Measurements from ENCODE around the gene PHAF1. TPM values are rescaled to one million over a fixed set of nuclear protein-coding genes. Genes with fewer than 3 reads are reported as not detected.

Gene PHAF1
- total RNA-seq, 1 donor from 2014 or later, result 29.1 TPM

DNA sequence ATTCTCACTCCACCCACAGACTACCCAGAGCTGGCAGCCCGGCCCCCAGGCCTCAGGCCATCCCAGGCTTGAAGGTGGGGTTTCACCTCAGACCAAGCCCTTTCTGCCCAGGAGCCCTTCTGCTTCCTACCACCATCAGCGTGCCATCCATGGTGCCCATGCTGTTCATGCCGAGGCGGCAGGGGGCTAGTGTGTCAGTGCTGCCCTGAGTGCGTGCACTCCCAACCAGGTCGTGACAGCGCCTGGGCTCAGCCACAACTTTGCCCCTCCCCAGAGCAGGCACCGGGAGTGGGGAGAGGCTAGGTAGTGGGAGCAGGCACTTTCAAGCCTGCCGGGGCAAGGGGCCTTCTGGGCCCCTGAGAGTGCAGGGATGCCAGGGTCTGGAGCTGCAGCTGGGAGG, 32.6 kb downstream of the PHAF1 start:
- no peak overlapping the region for H2AFZ ChIP-seq (replicated peaks)
- no peaks in the 10 kb centered on the region for H3K9me3 ChIP-seq (ENCODE audit: low read depth)
- no peak for DNase-seq (ENCODE audit: low spot score)
- no peaks in the 10 kb centered on the region for H4K20me1 ChIP-seq (ENCODE audit: low read depth)
- Mint-ChIP-seq H3K27me3 (ENCODE audit: insufficient read depth, low read depth) (peaks cover 2% of the 10 kb centered on the region), H3K4me1 (no peaks in the 10 kb centered on the region), H3K27ac (no peak overlapping the region), H3K36me3 (peaks cover 31% of the 10 kb centered on the region), H3K4me3 (no peak overlapping the region), H3K9me3 (no peaks in the 10 kb centered on the region)
- no peaks in the 10 kb centered on the region for H3K27me3 ChIP-seq
- TF ChIP-seq, protein P1, sequence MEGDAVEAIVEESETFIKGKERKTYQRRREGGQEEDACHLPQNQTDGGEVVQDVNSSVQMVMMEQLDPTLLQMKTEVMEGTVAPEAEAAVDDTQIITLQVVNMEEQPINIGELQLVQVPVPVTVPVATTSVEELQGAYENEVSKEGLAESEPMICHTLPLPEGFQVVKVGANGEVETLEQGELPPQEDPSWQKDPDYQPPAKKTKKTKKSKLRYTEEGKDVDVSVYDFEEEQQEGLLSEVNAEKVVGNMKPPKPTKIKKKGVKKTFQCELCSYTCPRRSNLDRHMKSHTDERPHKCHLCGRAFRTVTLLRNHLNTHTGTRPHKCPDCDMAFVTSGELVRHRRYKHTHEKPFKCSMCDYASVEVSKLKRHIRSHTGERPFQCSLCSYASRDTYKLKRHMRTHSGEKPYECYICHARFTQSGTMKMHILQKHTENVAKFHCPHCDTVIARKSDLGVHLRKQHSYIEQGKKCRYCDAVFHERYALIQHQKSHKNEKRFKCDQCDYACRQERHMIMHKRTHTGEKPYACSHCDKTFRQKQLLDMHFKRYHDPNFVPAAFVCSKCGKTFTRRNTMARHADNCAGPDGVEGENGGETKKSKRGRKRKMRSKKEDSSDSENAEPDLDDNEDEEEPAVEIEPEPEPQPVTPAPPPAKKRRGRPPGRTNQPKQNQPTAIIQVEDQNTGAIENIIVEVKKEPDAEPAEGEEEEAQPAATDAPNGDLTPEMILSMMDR (IDR thresholded peaks at IDR 0.05), result no peak
- TF ChIP-seq EZH2phosphoT487 (IDR thresholded peaks at IDR 0.05) (no peak), EZH2 (IDR thresholded peaks at IDR 0.05) (no peak)
- no peaks in the 10 kb centered on the region for H3K36me3 ChIP-seq
- no peak overlapping the region for H3K4me3 ChIP-seq
- H3K27ac ChIP-seq, result no peak overlapping the region
- no peaks in the 10 kb centered on the region for H3K79me2 ChIP-seq (ENCODE audit: low read depth)
- H3K9ac ChIP-seq, result no peak overlapping the region
- no peak overlapping the region for H3K4me2 ChIP-seq
- H3F3A ChIP-seq (ENCODE audit: low read depth), result no peaks in the 10 kb centered on the region
- no peaks in the 10 kb centered on the region for H3K4me1 ChIP-seq

DNA sequence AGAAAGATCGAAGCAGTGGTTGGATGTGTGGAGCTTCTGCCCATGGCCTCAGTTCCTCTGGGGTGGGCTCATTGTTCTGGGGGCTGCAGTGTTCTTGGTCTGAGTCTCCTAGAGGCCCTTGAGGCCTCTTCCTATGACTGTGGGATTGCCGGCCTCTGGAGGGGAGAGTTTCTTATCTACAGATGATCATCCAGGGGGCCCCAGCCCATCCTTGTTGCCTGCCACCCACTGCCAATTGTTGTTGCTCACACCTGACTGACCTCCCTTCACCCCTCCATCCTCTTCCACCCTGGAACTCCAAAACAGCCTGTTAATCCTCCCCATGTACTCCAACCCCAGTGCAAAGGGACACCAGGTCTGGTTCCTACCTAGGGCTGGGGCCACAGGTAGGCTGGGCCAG, 35.2 kb downstream of the PHAF1 start:
- H3K9me3 ChIP-seq (ENCODE audit: low read depth), result no peaks in the 10 kb centered on the region
- H3K79me2 ChIP-seq (ENCODE audit: low read depth), result no peaks in the 10 kb centered on the region
- no peak overlapping the region for H3K4me2 ChIP-seq
- TF ChIP-seq EZH2 (IDR thresholded peaks at IDR 0.05) (no peak), EZH2phosphoT487 (IDR thresholded peaks at IDR 0.05) (no peak)
- TF ChIP-seq, protein P1 (IDR thresholded peaks at IDR 0.05), result no peak
- no peaks in the 10 kb centered on the region for H3K4me1 Mint-ChIP-seq
- H3K9me3 Mint-ChIP-seq, result peaks cover 2% of the 10 kb centered on the region
- H3K36me3 Mint-ChIP-seq, result peaks cover 33% of the 10 kb centered on the region
- H3K27me3 ChIP-seq, result peaks cover 9% of the 10 kb centered on the region
- peaks cover 14% of the 10 kb centered on the region for H3K27me3 Mint-ChIP-seq (ENCODE audit: insufficient read depth, low read depth)
- no peak overlapping the region for H3K4me3 Mint-ChIP-seq
- H3K27ac Mint-ChIP-seq, result no peak overlapping the region
- H3F3A ChIP-seq (ENCODE audit: low read depth), result peaks cover 14% of the 10 kb centered on the region
- no peak for DNase-seq (ENCODE audit: low spot score)
- H3K9ac ChIP-seq, result no peak overlapping the region
- H3K27ac ChIP-seq, result no peak overlapping the region
- no peaks in the 10 kb centered on the region for H3K36me3 ChIP-seq
- H3K4me1 ChIP-seq, result no peaks in the 10 kb centered on the region
- H4K20me1 ChIP-seq (ENCODE audit: low read depth), result peaks cover 5% of the 10 kb centered on the region
- H3K4me3 ChIP-seq, result no peak overlapping the region
- no peak overlapping the region for H2AFZ ChIP-seq (replicated peaks)

DNA sequence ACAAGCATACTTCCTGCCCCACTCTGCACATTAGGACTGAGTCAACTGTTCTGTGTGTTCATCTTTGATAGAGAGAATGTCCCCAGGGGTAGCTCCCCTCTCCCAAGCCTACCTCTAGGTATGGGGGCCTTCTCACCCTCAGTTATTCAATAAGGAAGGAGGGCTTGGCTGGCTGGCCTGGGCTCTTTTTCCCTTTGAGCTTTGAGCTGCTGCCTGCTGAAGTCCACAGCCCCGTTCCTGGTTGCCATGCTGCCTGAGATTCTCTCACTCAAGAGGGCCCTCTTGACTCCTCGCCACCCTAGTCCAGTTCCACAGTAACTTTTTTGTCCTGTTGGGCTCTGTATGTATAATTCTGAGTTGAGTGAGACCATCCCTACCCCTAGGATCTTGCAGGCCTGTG, 36.0 kb downstream of the PHAF1 start:
- Histone ChIP-seq H3K9me3 (ENCODE audit: low read depth) (no peaks in the 10 kb centered on the region), H3K27me3 (peaks cover 17% of the 10 kb centered on the region), H3F3A (ENCODE audit: low read depth) (peaks cover 19% of the 10 kb centered on the region), H4K20me1 (ENCODE audit: low read depth) (peaks cover 5% of the 10 kb centered on the region), H2AFZ (replicated peaks) (no peak overlapping the region), H3K4me3 (no peak overlapping the region), H3K36me3 (no peaks in the 10 kb centered on the region), H3K4me2 (no peak overlapping the region), H3K79me2 (ENCODE audit: low read depth) (no peaks in the 10 kb centered on the region), H3K4me1 (no peaks in the 10 kb centered on the region), H3K9ac (no peak overlapping the region), H3K27ac (no peak overlapping the region)
- H3K27ac Mint-ChIP-seq, result no peak overlapping the region
- peaks cover 2% of the 10 kb centered on the region for H3K9me3 Mint-ChIP-seq
- no peak overlapping the region for H3K4me3 Mint-ChIP-seq
- H3K36me3 Mint-ChIP-seq, result peaks cover 25% of the 10 kb centered on the region
- H3K27me3 Mint-ChIP-seq (ENCODE audit: insufficient read depth, low read depth), result peaks cover 14% of the 10 kb centered on the region
- no peaks in the 10 kb centered on the region for H3K4me1 Mint-ChIP-seq
- no peak for DNase-seq (ENCODE audit: low spot score)
- TF ChIP-seq EZH2 (IDR thresholded peaks at IDR 0.05) (no peak), EZH2phosphoT487 (IDR thresholded peaks at IDR 0.05) (no peak)
- TF ChIP-seq, protein P1 (IDR thresholded peaks at IDR 0.05), result no peak
